GM23338 (cell line): Measurements from ENCODE around the gene SYT2. TPM values are rescaled to one million over a fixed set of nuclear protein-coding genes. Genes with fewer than 3 reads are reported as not detected.

Experiments
- ATAC-seq: fragments of 200-7000 bp; cut with Tn5 transposase; 3 replicates; pipeline ENCODE4 v1.9.1; 2020
- DNase-seq: peaks from one replicate; pipeline ENCODE4 v3.0.0-alpha.2; 2015; ENCODE audit warnings: low spot score
- H2AFZ ChIP-seq: fragments of 200-600 bp; sonication (generic); 2 replicates; pipeline ENCODE4 v1.8.0; 2016; ENCODE audit warnings: antibody characterized with exemption, mild to moderate bottlenecking, moderate library complexity
- H3F3A ChIP-seq: fragments of 200-600 bp; sonication (generic); replicated peaks from 2 replicates; pipeline ENCODE4 v1.8.0; 2017; ENCODE audit warnings: antibody characterized with exemption, mixed run types, low read depth
- H3K27ac ChIP-seq: fragments of 200-600 bp; sonication (generic); 2 replicates; pipeline ENCODE4 v1.6.1; 2016; ENCODE audit warnings: low read depth
- H3K27me3 ChIP-seq: fragments of 200-600 bp; sonication (generic); 2 replicates; pipeline ENCODE4 v1.8.0; 2016; ENCODE audit warnings: mild to moderate bottlenecking, mixed run types, moderate library complexity; ENCODE audit not compliant: insufficient read depth
- H3K36me3 ChIP-seq: fragments of 200-600 bp; sonication (generic); 2 replicates; pipeline ENCODE4 v1.8.0; 2016; ENCODE audit warnings: mild to moderate bottlenecking; ENCODE audit not compliant: insufficient read depth
- H3K4me1 ChIP-seq: fragments of 200-600 bp; sonication (generic); 2 replicates; pipeline ENCODE4 v1.8.0; 2016; ENCODE audit warnings: mild to moderate bottlenecking, moderate library complexity; ENCODE audit not compliant: insufficient read depth
- H3K4me2 ChIP-seq: fragments of 200-600 bp; sonication (generic); 2 replicates; pipeline ENCODE4 v1.7.1; 2017; ENCODE audit warnings: mixed run types
- H3K4me3 ChIP-seq: fragments of 200-600 bp; sonication (generic); 2 replicates; pipeline ENCODE4 v1.6.1; 2016; ENCODE audit warnings: mixed run types
- H3K79me2 ChIP-seq: fragments of 200-600 bp; sonication (generic); replicated peaks from 2 replicates; pipeline ENCODE4 v1.8.0; 2017; ENCODE audit warnings: mild to moderate bottlenecking; ENCODE audit not compliant: insufficient read depth
- H3K9me2 ChIP-seq: fragments of 200-600 bp; sonication (generic); 2 replicates; pipeline ENCODE4 v1.8.0; 2017; ENCODE audit not compliant: insufficient read depth
- H4K20me1 ChIP-seq: fragments of 200-600 bp; sonication (generic); replicated peaks from 2 replicates; pipeline ENCODE4 v1.8.0; 2017; ENCODE audit warnings: mild to moderate bottlenecking; ENCODE audit not compliant: insufficient read depth
- H3K27ac Mint-ChIP-seq: 2 replicates; pipeline ENCODE4 v1.8.0; 2020; ENCODE audit warnings: inconsistent platforms, mild to moderate bottlenecking, moderate library complexity, mixed read lengths
- H3K27me3 Mint-ChIP-seq: 3 replicates; pipeline ENCODE4 v1.8.0; 2022; ENCODE audit warnings: low read depth, mild to moderate bottlenecking, moderate library complexity, mixed read lengths, inconsistent platforms; ENCODE audit not compliant: insufficient read depth, poor library complexity
- H3K36me3 Mint-ChIP-seq: 3 replicates; pipeline ENCODE4 v1.8.0; 2021; ENCODE audit warnings: low read depth, mild to moderate bottlenecking, inconsistent platforms, moderate library complexity, mixed read lengths
- H3K4me1 Mint-ChIP-seq: 3 replicates; pipeline ENCODE4 v1.8.0; 2020; ENCODE audit warnings: mild to moderate bottlenecking, inconsistent platforms, mixed read lengths
- H3K4me3 Mint-ChIP-seq: 3 replicates; pipeline ENCODE4 v1.8.0; 2021; ENCODE audit warnings: moderate library complexity, mild to moderate bottlenecking, inconsistent platforms, mixed read lengths
- H3K9me3 Mint-ChIP-seq: 3 replicates; pipeline ENCODE4 v1.8.0; 2020; ENCODE audit warnings: moderate library complexity, mild to moderate bottlenecking, inconsistent platforms, mixed read lengths
- CREB1 ChIP-seq: fragments of 250-450 bp; sonication (Bioruptor Pico); IDR thresholded peaks from 2 replicates; pipeline ENCODE4 v1.5.0; 2020; ENCODE audit warnings: low read depth, mild to moderate bottlenecking, moderate library complexity
- ETS1 ChIP-seq: IDR thresholded peaks from 2 replicates; pipeline ENCODE4 v1.6.1; 2016; ENCODE audit warnings: antibody characterized with exemption
- EZH2 ChIP-seq: fragments of 200-600 bp; sonication (generic); IDR thresholded peaks from one replicate; pipeline ENCODE4 v1.8.0; 2017; ENCODE audit warnings: antibody characterized with exemption, mild to moderate bottlenecking, low read depth; ENCODE audit not compliant: unreplicated experiment
- EZH2phosphoT487 ChIP-seq: fragments of 200-600 bp; sonication (generic); IDR thresholded peaks from one replicate; pipeline ENCODE4 v1.8.1; 2018; ENCODE audit warnings: antibody characterized with exemption; ENCODE audit not compliant: unreplicated experiment
- REST ChIP-seq: IDR thresholded peaks from one replicate; pipeline ENCODE4 v1.6.1; 2018; ENCODE audit warnings: antibody characterized with exemption; ENCODE audit not compliant: unreplicated experiment
- ZNF114 ChIP-seq: fragments of 250-450 bp; sonication (Bioruptor Pico); IDR thresholded peaks from 2 replicates; pipeline ENCODE4 v1.5.0; 2020; ENCODE audit warnings: mild to moderate bottlenecking, moderate library complexity
- ZNF331 ChIP-seq: fragments of 250-450 bp; sonication (Bioruptor Pico); IDR thresholded peaks from 2 replicates; pipeline ENCODE4 v1.5.0; 2020; ENCODE audit warnings: low read depth, mild to moderate bottlenecking, moderate library complexity
- polyA plus RNA-seq: library from polyadenylated mRNA; unstranded; fragments of >200 nt; fragmentation: Nextera tagmentation; extraction: Ambion mirVana; gene quantifications from 2 replicates; pipeline ENCODE4 v1.2.1, GENCODE V29; 2016
- total RNA-seq: library from RNA; depleted of rRNA; stranded (reverse); fragments of >200 nt; shearing (Covaris generic); gene quantifications from 2 replicates; pipeline ENCODE4 v1.2.3, GENCODE V29; 2014

Gene SYT2
- total and polyA plus RNA-seq, 2 experiments from 2014 or later = 2.4 to 12.5 TPM

- ATAC-seq = peak; percentile 44; the same call in 1 of the 3 replicates
- no peaks in the 10 kb centered on the region for H3K36me3 ChIP-seq
- no peaks in the 10 kb centered on the region; the same call in 1 of the 3 replicates for H3K36me3 Mint-ChIP-seq
These were observed 104.7 kb downstream of the SYT2 start for GRCh38 chr1:202605515-202605914.

GRCh38 chr1:202603435-202603834, 106.8 kb downstream of the SYT2 start:
- no peak overlapping the region for H3K27ac Mint-ChIP-seq
- no peak overlapping the region for H3K4me2 ChIP-seq
- H3K4me3 Mint-ChIP-seq = no peak overlapping the region
- peaks cover 9% of the 10 kb centered on the region for H3K27me3 Mint-ChIP-seq
- no peaks in the 10 kb centered on the region; the same call in 2 of the 3 replicates for H3K36me3 Mint-ChIP-seq
- DNase-seq (no peak), ATAC-seq (no peak)
- H3K27ac ChIP-seq = no peak overlapping the region
- H3K36me3 ChIP-seq = no peaks in the 10 kb centered on the region
- TF ChIP-seq EZH2 (no peak), ZNF114 (CRISPR knock-in tag) (no peak), ZNF331 (CRISPR knock-in tag) (no peak), CREB1 (CRISPR knock-in tag) (no peak), REST (no peak), EZH2phosphoT487 (no peak)
- no peaks in the 10 kb centered on the region for H3K27me3 ChIP-seq
- no peak overlapping the region for H2AFZ ChIP-seq
- peaks cover 4% of the 10 kb centered on the region; the same call in 2 of the 3 replicates for H3K4me1 Mint-ChIP-seq
- H3K9me2 ChIP-seq = no peaks in the 10 kb centered on the region
- H3F3A ChIP-seq = no peaks in the 10 kb centered on the region
- no peaks in the 10 kb centered on the region; the same call in 1 of the 2 replicates for H4K20me1 ChIP-seq
- H3K4me3 ChIP-seq = no peak overlapping the region
- no peaks in the 10 kb centered on the region for H3K9me3 Mint-ChIP-seq
- H3K4me1 ChIP-seq = no peaks in the 10 kb centered on the region
- no peaks in the 10 kb centered on the region for H3K79me2 ChIP-seq

More at GRCh38 chr1:202605515-202605914, 104.7 kb downstream of the SYT2 start:
- Histone ChIP-seq H3K4me1 (no peaks in the 10 kb centered on the region), H3K27ac (no peak overlapping the region), H3K79me2 (no peaks in the 10 kb centered on the region), H3K4me3 (no peak overlapping the region), H4K20me1 (no peaks in the 10 kb centered on the region; the same call in 1 of the 2 replicates), H2AFZ (no peak overlapping the region), H3K9me2 (no peaks in the 10 kb centered on the region), H3K4me2 (no peak overlapping the region), H3F3A (no peaks in the 10 kb centered on the region), H3K27me3 (no peaks in the 10 kb centered on the region)
- Mint-ChIP-seq H3K4me1 (peaks cover 4% of the 10 kb centered on the region; the same call in 2 of the 3 replicates), H3K27ac (no peak overlapping the region), H3K27me3 (peaks cover 5% of the 10 kb centered on the region), H3K9me3 (no peaks in the 10 kb centered on the region; the same call in 2 of the 3 replicates), H3K4me3 (no peak overlapping the region)
- no peak for TF ChIP-seq REST
- TF ChIP-seq EZH2phosphoT487 = no peak
- TF ChIP-seq EZH2 = no peak
- no peak for TF ChIP-seq ETS1
- TF ChIP-seq ZNF114 (CRISPR knock-in tag) = no peak
- no peak for TF ChIP-seq ZNF331 (CRISPR knock-in tag)
- DNase-seq = no peak
